SU-DHL-6 (cell line): ENCODE results near the gene PIGL.

ENCODE experiments used
- CTCF ChIP-seq: fragments of 200-600 bp; sonication (generic); IDR thresholded peaks from one replicate; pipeline ENCODE4 v1.5.1; 2017; ENCODE audit warnings: antibody characterized with exemption, mild to moderate bottlenecking, low read length, moderate library complexity; ENCODE audit not compliant: insufficient read depth, poor library complexity, severe bottlenecking
- EZH2phosphoT487 ChIP-seq: fragments of 200-600 bp; sonication (generic), shearing (Covaris generic); conservative IDR thresholded peaks from 2 replicates; pipeline ENCODE4 v1.6.1; 2018; ENCODE audit warnings: mild to moderate bottlenecking, antibody characterized with exemption, low read length, moderate library complexity, mixed read lengths

- TF ChIP-seq CTCF = no peak
- no peak for TF ChIP-seq EZH2phosphoT487
Observed at GRCh38 chr17:16349431-16349830, 132.4 kb downstream of the PIGL start.
